SW480 (cell line): Measurements from ENCODE around the gene UBAC1.

Experiments
- DNase-seq: peaks from one replicate; pipeline ENCODE4 v3.0.0-alpha.2; 2016; ENCODE audit warnings: low spot score

Gene UBAC1, protein sequence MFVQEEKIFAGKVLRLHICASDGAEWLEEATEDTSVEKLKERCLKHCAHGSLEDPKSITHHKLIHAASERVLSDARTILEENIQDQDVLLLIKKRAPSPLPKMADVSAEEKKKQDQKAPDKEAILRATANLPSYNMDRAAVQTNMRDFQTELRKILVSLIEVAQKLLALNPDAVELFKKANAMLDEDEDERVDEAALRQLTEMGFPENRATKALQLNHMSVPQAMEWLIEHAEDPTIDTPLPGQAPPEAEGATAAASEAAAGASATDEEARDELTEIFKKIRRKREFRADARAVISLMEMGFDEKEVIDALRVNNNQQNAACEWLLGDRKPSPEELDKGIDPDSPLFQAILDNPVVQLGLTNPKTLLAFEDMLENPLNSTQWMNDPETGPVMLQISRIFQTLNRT

DNA sequence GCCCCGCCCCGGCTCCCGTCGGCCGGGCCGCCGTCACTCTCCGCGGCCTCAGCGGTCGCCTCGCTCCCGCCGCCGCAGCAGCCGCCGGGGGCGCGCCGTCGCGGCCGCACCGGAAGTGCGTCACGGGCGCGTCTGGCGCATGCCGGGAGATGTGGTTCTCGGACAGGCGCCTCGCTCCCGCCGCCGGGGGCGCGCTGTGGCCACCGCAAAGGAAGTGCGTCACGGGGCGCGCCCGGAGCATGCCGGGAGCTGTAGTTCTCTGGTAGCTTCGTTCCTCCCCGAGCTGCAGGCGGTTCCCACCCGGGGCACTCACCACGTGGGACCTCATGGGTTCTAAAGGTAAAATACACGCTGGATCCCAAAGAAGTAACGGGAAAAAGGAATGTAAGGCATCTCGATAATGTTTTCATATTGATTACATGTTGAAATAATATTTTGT is at the start of gene UBAC1:
Gene UBAC1 (minus strand): TSS at position 97 of the 439 bp plus-strand sequence. CDS start 211 bp downstream, outside the sequence.
- peak; percentile 95 for DNase-seq

DNA sequence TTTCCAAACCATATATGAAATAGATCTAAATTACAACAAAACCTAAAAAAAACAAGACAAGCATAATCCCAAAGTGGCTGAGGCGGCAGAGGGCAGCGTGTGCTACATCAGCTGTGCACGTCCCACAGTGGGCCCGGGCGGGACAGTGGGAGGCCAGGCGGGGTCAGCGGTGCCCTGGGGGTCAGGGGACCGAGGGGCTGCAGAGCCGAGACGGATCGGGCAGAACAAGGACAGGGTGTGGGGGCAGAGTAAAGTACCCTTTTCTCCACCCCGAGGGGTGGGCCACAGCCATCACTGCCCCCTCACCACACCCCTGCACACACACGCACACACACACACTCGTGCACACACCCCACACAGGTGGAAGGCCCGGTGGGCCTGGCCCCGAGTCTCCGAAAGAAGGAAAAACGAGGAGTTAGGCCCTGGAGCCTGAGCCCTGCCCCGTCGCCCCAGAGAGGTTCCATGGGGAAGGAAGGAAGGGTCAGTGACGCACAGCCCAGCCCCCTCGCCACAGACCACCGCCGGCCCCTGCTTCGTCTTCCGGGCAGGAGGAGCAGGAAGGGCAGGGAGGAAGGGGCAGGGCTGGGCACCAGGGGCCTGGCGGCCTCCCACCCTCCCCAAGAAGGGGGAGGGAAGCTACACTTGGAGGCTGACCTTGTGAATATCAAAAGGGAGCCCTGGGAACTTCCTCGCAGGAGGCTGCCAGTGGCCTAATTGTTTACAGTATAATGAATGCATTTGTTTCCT is 49.6 kb upstream of the UBAC1 start:
- DNase-seq: no peak

DNA sequence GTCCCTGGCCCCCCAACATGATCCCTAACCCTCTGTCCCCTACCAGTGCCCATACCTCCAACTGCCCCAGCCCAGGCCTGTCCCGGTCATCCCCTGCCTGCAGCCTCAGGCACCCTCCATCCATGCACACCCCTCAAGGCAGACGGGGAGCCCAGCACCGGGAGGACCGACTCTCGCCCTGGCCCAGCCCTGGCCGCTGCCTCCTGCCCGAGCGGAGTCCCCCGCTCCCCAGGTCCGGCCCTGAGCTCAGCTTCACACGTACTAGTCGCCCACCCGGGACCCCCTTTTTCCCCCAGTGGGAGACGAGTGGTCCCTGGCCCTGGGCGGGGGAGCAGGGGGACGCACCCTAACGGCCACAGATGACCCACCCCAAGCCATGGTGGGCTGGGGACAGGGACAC is 49.0 kb upstream of the UBAC1 start:
- DNase-seq: no peak

DNA sequence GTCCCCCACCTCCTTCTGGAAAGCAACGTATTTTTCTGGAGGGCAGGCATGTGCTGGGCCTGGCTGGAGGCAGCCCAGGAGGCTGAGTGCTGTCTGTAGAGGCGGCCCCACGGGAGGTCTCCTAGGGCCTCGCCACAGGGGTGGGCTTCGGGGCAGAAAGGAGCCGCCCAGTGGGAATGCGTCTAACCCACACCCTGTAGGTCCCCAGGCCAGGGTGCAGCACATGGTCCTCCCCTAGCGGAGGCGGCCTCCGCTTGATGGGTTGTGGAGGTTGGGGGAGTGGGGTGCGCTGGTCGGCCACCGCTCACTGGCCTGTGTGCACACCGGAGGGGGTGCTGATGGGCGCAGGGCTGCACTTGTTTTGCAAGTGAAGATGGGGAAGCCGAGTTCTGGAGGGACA is 48.3 kb upstream of the UBAC1 start:
- DNase-seq: no peak

DNA sequence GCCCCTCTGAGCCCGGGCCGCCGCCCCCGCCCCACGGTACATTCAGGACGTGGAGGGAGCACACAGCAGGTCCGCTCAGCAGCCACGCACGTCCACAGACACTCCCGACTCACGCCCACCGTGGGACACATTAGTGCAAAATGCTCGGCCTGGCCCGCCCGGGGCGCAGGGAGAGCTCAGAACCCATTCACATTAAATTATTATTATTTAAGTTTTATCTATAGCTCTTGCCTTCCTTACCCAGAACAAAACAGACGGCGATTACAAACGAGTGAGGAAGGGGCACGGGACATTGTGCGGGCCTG is 47.5 kb upstream of the UBAC1 start:
- no peak for DNase-seq

DNA sequence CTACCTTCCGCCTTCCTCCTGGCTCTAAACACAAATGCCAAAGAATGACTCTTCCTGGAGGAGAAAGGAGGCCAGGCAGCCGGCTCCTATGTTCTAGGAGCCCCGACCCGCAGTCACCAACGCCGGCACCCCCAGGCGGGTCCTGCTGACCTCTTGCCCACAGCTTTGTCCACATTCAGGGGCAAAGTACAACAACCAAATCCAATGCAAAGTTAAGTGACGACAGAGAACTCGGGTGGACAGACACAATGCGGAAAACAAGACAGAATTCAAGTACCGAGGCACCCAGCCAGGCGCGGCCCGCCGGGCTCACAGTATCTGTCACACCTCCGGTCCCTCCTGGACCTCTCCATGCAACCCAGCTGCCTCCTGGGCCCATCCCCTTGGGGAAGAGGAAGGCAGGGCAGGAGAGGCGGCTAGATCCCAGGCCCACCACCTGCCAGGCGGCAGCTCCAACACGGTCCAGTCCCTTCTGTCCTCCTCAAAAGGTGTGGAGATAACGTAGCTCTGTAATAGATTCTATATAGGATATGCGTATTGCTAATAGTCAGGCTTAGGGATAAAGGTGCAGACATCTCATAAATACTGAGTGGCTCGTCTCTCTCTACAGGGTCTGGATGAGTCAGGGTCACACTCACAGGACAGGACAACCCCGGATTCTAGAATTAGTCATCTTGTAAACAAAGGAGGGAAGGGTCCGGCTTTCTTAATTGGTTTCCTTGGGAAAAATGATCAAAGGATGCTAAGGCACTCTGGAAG is 46.9 kb upstream of the UBAC1 start:
- DNase-seq: peak; percentile 66

DNA sequence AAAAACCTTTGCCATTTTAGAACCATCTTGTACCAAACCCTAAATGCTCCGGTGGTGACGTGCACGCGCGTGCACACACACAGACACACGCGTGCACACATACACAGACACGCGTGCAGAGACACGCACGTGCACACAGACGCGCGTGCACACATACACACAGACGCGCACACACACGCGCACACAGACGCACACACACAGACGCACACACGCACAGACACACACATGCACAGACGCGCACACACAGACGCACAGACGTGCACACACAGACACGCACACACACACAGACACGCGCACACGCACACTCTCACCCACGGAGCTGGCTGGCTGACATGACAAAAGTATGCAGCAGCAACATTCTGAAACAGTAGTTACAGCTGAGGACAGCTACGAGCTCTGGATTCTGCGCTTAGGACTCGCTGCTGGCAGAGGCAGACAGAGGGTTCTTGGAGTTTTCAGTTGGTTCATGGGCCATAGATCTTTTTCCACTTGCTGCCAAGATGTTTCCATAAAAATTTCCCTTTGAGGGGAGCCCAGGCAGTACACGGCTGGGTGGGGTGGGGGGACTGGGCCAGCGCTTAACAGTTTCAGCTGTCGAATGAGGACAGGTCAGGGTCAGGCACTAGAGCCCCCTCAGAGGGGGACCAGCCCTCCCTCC is 46.2 kb upstream of the UBAC1 start:
- no peak for DNase-seq

DNA sequence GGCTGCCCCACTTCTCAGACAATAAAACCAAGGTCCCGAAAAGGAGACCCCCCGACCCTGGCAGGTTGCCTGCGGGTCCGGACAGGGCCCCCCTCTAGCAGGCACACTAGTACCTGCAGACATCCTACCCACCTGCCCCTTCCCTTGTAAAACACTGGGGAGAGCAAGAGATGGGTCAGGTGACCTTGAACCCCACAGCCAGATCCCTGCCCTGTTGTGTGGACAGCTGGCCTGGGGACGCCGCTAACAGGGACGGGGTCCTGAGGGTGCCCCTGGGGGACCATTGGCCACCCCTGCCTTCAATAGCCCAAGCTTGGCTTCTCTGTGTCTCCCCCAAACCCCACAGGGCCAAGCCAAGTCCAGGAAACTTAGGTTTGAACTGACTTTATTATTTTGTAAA is 45.0 kb upstream of the UBAC1 start:
- DNase-seq: no peak

DNA sequence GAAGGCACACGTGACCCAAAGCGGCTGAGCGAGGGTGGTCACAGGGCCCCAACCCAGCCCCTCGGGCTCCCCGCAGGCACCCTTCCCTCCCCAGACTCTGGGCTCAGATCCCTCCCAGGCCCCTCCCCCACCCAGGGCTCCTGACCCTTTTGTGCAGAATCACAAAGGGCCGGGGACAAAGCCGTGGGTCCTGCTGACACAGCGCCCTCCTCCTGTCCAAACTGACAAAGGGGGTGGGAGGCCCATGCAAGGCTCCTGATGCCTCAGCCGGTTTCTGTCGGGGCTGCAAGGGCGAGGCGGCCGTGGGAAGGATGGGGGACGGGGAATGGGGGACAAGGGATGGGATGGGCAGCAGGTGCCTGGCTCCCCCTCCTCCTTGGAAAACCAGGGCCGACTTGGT is 43.5 kb upstream of the UBAC1 start:
- no peak for DNase-seq

DNA sequence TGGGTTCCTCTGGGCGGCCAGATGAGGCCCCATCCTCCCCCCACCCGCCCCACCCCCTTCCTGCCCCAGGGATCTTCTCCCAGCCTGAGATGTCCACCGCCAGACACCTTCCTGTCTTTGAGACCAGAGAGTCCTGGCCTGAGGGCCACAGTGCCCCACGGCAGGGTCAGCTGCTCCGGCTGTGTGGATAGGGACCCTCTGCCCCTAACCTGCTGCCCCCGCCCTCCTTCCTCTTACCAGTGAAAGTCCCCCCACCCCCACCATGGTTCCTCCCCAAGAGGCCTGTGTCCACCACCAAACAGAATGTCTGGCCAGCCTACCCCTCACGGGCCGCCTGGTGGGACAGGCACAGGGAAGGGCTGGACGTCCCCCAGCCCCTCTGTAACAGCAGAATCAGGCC is 43.0 kb upstream of the UBAC1 start:
- DNase-seq: no peak

DNA sequence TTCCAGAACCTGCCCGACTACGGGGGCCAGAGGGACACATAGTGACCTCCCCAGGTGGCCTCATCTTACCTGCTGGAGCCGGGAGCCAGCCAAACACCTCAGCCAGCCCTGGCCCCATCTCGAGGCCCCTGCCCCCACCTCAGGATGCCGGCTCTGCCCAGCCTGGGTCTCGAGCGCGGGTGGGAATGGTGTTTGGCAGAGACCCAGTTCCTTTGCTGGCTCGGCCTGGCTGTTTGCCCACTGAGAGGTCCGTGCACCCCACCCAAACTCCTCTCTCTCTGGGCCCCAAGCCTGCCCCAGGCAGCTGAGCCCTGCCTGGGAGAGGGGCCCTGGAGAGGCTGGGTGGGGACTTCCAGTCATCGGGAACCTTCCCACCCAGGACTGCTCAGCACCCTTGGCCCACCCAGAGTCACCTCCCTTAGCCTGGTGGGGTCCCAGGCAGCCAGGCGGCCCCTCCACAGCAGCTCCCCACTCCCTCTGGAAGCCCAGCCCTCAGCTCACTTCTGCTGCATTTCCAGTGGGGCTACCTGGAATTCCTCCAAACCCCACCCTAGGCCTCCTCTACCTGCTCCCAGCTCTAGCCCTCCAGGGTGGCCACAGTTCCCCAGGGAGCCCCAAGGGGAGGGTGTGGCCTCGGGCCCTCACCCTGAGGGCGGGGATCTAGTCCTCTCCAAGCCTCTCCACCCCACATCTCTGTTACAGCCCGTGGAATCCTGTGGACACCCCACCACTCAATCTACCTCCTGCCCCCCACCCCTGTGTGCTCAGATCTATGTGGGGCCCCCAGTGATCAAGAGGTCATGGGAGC is 42.4 kb upstream of the UBAC1 start:
- no peak for DNase-seq

DNA sequence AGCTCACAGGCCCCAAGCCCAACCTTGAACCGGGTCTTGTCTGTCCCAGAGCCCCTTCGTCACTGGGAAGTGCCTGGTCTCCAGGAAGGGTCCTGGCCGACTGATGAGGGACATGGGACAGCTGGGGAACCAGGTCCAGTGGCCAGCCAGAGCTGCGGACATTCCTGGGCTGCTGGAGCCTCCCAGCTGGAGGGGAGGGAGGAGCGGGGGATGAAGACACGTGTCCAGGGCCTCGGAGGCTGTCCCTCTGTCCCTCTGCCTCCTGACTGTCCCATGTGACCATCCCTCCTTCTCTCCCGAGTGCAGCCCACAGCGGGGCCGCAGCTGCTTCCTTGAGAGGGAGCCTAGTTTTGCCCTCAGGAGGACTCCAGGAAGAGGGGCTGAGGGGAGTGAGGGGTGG is 41.7 kb upstream of the UBAC1 start:
- DNase-seq: no peak

DNA sequence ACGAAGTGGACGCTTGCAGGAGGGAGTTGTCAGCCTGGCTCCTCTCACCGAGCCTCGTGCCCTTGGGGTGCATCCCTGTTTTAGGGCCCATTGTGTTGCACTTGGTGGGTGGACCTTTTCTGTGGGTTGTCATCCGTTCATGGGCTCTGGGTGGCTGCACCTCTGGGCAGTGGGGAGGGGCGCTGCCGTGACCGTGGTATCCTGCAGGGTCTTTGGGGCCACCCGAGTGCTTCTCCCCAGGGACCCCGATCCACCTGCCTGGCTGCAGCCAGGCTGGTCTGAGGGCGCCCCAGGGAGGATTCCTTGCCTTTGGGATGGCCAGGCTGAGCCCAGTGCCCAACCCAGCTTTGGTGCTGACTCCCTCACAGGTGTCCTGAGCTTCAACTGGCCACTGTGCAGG is 41.0 kb upstream of the UBAC1 start:
- DNase-seq: no peak

DNA sequence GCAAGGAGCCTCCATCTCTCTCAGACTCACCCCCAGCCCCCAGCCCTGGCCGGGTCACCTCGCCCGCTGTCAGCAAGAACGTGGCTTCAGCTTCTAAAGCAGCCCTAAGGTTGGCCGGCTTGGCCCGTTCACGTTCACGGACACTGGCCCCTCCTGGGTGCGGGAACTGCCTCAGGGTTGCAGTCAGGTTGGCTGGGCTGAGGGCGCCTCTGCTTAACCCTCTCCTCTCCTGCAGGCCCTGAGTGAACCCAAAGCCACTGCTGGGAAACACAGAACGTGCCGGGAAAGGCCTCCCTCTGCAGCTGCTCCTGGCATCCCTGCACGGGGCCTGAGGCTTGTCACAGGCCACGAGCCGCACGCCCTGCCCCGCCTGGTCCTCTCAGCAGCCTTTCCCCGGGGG is 40.1 kb upstream of the UBAC1 start:
- DNase-seq: no peak

DNA sequence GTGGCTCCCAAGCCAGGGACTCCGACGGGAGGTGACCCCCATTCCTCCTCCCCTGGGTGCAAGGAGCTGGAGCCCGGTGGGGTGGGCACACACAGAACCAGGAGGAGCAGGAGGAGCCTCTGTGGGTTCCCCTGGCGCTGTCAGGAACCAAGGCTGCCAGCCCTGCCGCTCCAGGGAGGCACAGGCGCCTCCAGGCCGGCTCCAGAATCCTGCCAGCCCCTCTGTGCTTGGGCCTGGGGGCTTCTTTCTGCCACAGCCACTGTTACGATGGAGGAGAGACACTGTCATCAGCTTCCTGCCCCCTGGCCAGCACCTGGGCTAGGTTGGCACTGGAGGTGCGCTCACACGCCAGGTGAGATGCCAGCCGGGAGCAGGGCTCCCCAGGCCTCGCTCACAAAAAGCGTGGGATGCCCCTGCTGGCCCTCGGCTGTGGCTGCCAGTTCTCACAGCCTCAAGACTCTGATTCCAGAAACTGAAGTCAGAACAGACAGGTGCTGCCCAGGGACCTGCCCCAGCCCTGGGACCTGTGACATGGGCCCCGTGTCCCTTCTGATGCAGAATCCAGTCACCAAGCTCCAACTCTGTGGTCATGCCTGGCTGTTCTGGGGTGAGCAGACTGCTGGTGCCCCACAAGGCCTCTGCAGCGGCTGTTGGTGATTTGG is 37.4 kb upstream of the UBAC1 start:
- DNase-seq: no peak

DNA sequence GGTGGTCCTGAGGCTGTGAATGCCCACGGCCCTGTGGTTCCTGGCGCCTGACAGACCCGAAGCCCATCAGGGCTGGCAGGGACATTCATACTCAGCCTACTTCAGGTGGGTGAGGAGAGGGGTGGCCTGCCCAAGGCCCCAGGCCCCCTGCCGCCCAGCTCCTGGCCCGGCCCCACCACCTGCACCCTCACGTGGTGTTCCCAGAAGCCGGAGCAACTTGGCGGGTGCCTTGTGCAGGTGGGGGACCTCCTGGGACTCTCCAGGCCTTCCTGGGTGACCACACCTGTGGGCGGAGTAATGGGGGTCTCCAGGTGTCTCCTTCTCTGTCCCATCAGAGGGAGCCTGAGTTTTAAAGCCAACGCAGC is 36.8 kb upstream of the UBAC1 start:
- no peak for DNase-seq

DNA sequence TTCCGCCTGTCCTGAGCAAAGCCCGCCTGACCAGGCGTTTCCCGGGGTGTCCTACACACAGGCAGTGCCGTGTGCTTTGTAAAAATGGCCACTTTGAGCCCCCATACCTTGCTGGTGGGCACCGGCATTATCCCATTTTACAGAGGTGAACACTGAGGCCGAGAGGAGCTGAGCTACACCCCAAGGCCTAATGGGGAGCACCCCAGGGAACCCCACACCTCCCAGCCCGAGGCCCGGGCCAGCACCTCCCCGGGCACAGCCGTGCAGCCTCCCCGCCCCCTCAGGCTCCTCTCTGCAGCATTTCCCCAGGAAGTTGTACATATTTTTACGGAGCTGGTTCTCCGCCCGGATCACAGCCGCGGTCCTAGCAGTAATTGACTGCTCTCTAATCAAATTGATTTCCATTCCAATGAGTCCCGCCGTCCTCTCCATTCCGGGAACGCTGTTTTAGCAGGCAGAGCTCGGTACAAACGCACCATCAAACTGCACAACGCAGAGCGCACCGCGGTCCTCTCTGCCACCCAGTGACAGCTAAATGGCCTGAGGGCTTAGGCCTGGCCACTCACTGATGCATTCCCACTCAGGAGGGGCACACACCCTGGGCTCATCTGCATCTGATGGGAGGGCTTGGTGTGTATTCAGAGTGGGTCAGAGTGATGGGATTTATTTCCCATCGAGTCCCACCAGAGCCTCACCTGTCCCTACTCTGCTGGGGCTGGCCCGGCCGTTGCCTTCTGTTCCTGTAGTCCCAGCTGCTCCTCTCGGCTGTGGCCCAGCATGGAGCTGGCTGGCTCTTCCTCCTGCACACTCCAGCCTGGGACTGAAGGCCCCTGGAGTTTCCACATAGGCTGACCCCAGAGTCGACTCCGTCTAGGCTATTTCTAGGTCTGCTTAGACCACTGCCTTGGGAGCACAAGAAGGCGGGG is 36.2 kb upstream of the UBAC1 start:
- no peak for DNase-seq

DNA sequence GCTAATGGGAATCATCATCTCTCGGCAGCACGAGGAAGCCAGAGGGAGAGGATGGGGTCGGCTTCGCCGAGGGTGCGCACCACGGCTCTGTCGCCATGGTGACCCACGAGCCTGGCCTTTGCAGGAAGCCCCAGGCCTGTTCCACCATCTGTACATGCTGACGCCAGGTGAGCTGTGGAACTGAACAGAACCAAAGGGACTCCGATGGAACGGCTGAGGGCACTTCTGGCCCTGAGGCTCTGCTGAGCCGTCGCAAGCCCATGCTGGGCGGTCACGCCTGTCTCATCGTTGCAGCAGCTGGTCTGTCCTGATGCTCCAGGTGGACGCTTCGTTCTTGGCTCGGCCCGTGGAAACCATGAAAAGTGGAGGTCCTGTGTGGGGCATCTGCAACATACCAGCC is 34.6 kb upstream of the UBAC1 start:
- DNase-seq: no peak

DNA sequence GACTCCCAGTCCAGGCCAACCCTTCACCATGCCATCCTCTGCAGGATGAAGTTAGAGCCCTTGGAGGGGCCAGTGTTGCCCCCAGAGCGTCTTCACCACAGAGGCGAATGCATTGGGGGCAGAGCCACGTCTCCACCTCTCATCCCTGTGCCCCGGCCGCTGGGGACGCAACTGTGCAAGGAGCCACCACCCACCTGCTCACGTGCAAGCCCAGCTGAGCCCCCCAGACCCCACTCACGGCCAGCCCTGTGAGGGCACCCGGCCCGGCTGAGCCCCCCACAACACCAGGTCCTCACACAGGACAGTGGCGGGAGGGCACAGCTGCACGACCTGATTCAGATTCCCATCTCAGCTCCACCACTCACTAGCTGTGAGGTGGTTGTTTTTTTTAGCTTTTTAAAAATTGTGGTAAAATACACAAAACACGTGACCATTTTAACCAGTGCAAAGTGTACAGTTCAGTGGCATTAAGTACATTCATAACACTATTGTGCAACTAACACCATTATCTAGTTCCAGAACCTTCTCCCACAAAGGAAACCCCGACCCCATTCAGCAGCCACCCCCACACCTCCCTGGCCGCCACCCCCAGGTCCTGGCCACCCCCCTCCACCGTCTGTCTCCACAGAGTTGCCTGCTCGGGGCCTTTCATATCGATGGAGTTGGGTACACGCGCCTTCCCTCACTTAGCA is 33.5 kb upstream of the UBAC1 start:
- DNase-seq: no peak
